NCI-H2227 treated with DMSO at 0.1 percent for 48 hours (cell line): ENCODE measurements around the gene LRRC47.

Experiments
- DNase-seq: peaks from one replicate; lab custom pipeline; 2025; lab: John Stamatoyannopoulos, UW

LRRC47 gene

GRCh38 chr1:3746830-3747521 is 49.3 kb downstream of the LRRC47 start:
- DNase-seq = peak; percentile 82

DNA sequence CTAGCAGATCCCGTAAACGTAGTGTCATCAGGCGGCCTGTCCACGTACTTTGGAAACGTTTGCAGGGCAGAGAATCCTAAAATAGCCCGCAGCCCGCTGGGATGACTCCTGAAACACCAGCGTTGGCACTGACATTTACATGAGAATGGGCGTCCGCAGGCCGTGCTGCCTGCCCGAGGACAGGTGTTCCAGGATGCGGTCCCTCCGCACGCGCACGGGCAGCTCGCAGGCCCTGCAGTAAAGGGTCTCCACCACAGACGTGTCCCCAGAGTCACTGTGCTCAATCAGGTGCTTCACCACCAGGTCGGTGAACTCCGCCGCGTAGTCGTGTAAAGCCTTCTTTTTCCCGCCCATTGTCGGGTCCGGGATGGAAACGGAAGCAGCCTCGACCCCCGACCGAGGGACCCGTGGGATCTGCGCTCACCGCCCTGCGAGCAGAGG is 49.9 kb downstream of the LRRC47 start:
- DNase-seq = no peak

GRCh38 chr1:3745590-3746381 is 50.5 kb downstream of the LRRC47 start:
- no peak for DNase-seq

- DNase-seq = no peak
Observed at GRCh38 chr1:3745071-3745470, 51.2 kb downstream of the LRRC47 start.

DNA sequence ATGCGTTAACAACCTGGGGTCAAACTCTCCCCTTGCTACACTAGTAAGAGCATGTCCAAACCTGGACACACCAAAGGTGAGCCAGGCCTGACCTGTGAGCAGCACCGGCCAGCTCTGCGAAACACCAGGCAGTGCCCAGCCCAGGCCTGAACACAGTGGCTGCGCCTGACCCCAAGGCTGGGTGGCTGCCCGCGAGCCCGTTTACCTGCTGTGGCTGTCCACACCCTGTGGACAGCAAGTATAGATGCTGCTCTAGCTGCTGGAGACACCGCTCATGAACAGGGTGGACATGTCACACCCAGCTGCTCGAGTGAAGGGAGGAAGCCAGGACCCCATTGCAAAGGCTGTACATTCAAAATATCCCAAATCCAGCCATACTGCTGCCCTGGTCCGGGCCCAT is 51.7 kb downstream of the LRRC47 start:
- DNase-seq = no peak

DNA sequence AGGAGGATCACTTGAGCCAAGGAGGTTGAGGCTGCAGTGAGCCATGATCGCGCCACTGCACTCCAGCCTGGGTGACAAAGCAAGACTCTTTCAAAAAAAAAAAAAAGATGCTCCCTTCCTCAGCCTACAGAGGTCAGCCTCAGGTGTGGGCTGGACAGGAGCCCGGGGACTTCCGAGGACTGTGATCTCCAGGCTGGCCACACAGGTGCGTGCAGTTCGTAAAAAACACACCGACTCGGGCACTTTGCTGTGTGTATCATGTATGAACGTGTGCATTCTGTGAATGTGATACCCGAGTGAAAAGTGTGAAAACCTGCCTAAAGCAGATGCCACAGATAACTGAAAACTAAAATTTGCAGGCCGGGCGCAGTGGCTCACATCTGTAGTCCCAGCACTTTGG is 52.5 kb downstream of the LRRC47 start:
- DNase-seq = no peak

GRCh38 chr1:3743421-3743820 is 52.9 kb downstream of the LRRC47 start:
- no peak for DNase-seq

GRCh38 chr1:3742439-3743298 is 53.6 kb downstream of the LRRC47 start:
- no peak for DNase-seq

- DNase-seq = no peak
Observed at GRCh38 chr1:3741566-3742438, 54.5 kb downstream of the LRRC47 start.

DNA sequence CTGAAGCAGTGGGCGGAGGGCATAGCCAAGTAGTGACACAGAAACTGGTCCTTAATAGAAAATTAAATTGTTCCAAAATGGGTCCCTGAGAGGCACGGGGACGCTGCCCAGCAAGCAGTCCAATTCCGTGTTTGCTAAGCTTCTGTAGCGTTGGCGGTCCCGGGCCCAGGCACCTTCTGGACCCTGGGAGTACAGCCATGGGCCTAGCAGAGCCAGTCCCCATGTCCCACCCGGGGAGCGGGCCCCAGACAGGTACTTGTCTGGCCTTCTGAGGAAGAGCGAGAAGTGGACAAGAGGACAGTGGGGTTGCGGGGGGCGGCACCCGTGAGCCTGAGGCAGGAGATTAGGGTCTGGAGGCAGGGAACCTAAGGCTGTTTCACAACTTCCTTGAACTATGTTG is 55.5 kb downstream of the LRRC47 start:
- no peak for DNase-seq

DNA sequence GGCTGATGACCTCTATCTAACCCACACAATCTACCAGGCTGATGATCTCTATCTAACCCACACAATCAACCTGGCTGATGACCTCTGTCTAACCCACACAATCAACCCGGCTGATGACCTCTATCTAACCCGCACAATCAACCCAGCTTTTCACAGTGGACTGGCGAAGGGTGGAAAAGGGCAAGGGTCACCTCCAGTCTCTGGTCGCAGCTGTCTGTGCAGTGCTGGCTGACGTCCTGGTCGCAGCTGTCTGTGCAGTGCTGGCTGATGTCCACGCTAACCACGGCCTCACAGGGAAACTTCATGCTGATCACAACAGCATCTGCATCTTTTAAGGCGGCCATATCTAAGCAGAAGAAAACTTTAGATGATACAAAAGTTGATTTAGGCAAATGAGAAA is 56.3 kb downstream of the LRRC47 start:
- DNase-seq = no peak

DNA sequence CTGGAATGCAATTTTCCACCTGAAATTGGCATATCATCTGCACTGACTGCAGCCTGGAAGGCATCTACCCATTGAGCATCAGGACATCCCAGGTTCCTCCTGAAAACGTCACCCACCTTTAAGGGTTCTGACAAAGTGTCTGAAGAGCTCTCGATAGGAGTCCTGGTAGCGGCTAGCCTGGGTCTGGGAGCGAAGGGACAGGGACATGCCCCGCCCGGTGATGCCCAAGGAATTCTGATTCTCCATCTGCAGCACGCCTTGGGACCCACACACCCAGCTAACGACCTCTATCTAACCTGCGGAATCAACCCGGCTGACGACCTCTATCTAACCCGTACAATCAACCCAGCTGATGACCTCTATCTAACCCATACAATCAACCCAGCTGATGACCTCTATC is 57.4 kb downstream of the LRRC47 start:
- DNase-seq = no peak

GRCh38 chr1:3736708-3737107 is 59.6 kb downstream of the LRRC47 start:
- no peak for DNase-seq

GRCh38 chr1:3736131-3736561 is 60.2 kb downstream of the LRRC47 start:
- no peak for DNase-seq

- no peak for DNase-seq
Observed at GRCh38 chr1:3735688-3736087, 60.6 kb downstream of the LRRC47 start.

DNA sequence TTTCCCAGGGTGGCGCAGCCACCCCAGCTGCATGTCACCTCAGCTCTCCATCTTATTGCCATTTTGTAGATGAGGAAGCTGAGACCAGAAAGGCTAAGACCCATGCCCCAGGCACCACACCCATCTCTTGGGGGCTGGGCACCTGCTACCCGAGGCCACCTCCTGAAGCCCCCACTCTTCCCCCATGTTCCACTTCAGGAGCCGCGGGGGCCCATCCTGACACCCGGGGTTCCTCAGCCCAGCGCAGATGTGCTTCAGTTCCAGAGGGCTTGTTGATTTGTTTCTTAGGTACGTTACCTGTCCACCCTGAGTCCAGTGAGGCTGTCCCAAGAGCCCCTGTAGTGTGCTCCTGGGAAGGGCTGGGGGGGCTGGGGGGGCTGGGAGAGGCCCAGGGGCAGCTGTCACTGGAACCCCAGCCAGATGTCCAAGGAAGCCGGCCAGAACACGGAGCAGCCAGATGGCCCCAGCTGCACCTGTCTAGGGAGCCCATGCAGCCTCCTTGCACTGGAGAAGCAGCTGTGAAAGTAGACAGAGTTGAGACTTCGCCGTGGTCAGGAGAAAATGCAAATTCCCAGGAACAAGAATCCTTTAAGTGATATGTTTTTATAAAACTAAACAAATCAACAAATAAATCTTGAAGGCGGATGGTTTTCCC is 61.1 kb downstream of the LRRC47 start:
- no peak for DNase-seq

GRCh38 chr1:3734602-3735001 is 61.7 kb downstream of the LRRC47 start:
- DNase-seq = no peak

DNA sequence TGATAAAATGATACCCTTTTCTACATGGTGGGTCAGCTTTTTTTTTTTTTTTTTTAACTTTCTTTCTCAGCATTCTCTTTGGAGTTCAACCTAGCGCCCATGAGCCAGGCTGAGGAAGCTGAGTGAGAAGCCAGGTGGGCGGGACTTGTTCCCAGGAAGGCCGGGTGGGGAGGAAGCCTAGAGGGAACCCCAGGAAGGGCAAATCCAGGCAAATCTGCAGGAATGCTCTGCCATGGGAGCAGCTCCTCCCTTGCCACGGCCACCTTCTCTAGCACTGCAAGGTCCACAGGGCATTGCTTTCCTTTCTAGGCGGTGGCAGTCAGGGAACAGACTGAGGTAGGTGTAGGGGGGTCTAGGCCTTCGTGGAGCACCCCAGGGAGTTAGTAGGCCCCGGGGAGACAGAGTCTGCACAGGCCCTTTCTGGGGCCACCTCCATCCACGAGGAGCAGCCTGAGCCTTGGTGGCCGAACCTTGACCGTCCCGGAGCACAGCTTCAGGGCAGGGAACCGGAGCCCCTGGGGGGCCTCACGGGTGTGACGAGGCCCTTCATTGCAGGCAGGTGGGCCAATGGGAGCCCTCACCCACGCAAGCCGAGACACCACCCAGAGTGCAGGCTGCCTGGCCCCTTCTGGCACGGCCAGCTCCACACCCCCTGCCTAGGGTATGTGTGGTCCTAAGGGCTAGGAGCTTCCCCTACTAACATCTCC is 62.3 kb downstream of the LRRC47 start:
- no peak for DNase-seq

GRCh38 chr1:3733094-3733882 is 63.0 kb downstream of the LRRC47 start:
- DNase-seq = no peak
